ENCODE results near the gene SUSD4.

GRCh38 chr1:223246476-223247112 lies 117.4 kb downstream of the SUSD4 start:
- no peak for TF ChIP-seq GATA3 (IDR thresholded peaks at IDR 0.05; ENCODE audit: low read depth, low read length)
- no peak for TF ChIP-seq GATA2 (IDR thresholded peaks at IDR 0.05; ENCODE audit: low read depth, low read length)
